HG03521 (cell line): Measurements from ENCODE around the gene ZDHHC11B.
"Not testable (repeated sequence)": the region's sequence is repeated elsewhere in the genome, so short reads cannot be mapped to it uniquely, and the experiment has no call there.

ENCODE experiments used
- ATAC-seq: cut with Tn5 transposase; IDR thresholded peaks from one replicate; pipeline ENCODE4 v1.9.1; 2021; ENCODE audit warnings: mild to moderate bottlenecking, moderate library complexity; ENCODE audit not compliant: unreplicated experiment

The ZDHHC11B gene

DNA sequence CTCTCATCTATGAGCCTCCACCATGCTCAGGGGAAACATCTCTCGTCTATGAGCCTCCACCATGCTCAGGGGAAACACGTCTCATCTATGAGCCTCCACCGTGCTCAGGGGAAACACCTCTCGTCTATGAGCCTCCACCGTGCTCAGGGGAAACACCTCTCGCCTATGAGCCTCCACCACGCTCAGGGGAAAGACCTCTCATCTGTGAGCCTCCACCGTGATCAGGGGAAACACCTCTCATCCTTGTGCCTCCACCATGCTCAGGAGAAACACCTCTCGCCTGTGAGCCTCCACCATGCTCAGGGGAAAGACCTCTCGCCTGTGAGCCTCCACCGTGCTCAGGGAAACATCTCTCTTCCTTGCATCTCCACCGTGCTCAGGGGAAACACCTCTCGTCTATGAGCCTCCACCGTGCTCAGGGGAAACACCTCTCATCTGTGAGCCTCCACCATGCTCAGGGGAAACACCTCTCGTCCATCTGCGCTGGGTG lies 30.3 kb downstream of the ZDHHC11B start:
- not testable (repeated sequence) for ATAC-seq

- not testable (repeated sequence) for ATAC-seq
These were observed 30.9 kb downstream of the ZDHHC11B start for GRCh38 chr5:753567-754142.

DNA sequence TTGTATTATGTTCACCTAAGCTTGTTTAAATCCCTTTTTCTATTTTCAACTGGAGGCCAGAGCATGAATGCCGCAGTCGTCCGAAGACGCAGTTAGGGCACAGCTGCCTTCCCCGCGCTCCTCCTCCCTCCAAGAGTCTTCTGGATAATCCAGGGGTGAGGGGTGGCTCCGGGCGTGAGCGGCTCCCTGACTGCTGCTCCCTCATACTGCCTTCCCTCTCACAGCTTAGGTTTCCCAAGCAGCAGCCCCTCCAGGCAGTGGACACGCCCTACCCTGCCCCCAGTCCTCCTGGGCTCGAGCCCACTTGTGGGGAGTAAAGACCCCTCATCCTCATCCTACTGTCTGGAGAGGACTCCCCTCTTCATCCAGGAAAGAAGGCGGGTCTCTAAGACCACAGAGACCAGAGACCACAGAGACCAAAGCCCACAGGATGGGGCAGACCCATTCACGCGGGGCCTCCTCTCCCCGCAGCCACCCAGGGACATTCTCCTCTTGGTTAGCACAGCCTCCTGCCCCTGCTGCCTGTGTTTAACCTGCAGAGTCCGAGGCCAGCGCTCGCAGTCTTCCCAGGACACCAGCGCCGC lies 31.9 kb downstream of the ZDHHC11B start:
- not testable (repeated sequence) for ATAC-seq

GRCh38 chr5:751992-752391 lies 32.5 kb downstream of the ZDHHC11B start:
- not testable (repeated sequence) for ATAC-seq

DNA sequence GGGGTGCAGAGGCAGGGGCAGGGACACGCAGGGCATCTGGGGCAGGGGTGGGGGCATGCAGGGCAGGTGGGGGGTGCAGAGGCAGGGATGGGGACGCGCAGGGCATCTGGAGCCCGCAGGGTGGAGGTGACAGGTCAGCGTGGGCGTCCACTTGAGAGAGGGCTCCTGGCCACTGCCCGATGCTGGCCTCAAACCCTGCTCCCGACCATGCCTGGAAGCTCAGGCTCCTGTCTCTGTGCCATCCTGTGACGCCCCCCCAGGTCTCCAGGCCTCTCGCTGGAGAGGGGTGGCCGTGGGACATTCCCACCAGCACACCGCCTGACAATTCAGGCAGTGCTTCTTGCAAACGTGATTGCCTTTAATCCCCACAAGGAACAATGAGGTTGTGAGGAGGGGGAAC lies 33.0 kb downstream of the ZDHHC11B start:
- no peak for ATAC-seq

DNA sequence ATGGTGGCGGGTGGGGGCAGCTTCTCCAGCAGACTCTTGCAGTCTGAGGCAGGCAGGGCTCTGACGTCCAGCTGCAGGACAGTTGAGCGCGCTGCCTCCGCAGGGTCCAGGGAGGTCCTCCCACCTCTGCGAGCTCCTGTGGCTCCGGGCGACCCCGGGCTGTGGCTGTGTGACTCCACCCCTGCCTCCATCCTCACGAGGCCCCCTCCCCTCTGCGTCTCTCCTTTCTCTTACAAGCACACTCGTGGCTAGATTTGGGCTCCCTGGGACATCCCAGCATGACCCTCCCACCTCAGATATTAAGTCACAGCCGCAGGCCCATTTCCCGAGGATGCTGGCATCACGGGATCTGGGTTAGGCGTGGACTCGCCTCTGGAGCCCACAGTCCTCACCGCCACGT lies 34.3 kb downstream of the ZDHHC11B start:
- ATAC-seq: not testable (repeated sequence)

DNA sequence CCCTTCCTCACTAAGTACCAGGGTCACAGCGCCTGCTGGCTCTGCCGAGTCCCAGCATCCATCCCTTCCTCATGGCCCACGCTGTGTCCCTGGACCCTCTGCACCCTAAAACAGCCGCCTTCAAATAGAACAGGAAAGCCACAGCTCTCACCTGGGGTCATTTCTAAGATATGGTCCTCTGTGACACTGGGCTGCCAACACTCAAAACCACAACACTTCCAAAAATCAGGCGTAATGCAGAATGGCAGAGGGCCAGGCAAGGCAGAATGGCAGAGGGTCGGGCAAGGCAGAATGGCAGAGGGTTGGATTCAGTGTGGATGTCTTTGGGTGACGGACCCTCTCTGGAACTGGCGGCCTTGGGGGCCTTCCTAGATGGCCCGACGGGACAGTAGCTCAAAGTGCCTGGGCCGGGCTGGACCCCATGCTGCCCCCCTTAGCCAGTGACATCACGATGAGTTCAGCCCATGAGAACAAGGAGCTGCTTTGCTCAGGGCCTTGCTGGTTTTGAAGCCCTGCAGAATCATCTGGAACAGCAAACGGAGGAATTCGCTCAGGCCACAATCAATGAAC lies 35.3 kb downstream of the ZDHHC11B start:
- no peak for ATAC-seq

DNA sequence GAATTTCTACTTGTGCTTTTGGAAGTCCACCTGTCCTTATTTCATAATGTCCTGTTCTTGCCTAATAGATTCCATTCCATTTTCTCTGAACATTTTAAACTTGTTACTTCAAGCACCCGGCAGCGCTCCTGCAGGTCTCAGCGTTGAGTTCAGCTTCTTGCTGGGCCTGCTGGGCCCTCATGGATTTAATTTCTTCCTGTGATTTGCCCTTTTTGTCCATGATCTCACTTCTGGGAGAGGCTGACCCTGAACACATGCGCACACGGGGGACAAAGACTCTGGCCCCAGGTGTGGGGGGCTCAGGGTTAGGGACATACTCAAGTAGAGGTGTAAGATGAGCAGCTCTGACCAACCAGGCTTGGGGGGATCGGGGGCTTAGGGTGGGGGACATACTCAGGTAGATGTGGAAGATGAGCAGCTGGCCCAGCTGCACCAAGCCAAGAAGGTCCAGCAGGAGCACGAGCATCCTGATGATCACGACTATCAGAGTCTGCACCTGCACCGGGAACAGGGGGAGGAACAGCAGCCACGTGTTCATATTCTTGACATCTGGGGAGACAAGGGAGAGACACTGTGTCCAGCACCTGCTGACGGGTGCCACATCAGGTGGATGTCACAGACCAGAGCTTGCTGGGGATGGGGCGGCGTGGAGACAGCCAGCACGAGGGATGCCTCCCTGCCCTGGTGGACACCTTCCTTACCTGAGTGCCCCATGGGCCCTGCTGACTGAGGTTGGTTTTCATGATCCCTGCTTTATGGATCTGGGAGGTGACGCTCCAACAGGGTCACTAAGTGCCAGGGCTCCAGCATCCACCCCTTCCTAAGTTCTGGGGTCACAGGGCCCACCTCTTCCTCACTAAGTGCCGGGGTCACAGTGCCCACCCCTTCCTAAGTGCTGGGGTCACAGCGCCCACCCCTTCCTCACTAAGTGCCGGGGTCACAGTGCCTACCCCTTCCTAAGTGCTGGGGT lies 36.2 kb downstream of the ZDHHC11B start:
- ATAC-seq: not testable (repeated sequence)

GRCh38 chr5:747303-747844 lies 37.2 kb downstream of the ZDHHC11B start:
- ATAC-seq: not testable (repeated sequence)

DNA sequence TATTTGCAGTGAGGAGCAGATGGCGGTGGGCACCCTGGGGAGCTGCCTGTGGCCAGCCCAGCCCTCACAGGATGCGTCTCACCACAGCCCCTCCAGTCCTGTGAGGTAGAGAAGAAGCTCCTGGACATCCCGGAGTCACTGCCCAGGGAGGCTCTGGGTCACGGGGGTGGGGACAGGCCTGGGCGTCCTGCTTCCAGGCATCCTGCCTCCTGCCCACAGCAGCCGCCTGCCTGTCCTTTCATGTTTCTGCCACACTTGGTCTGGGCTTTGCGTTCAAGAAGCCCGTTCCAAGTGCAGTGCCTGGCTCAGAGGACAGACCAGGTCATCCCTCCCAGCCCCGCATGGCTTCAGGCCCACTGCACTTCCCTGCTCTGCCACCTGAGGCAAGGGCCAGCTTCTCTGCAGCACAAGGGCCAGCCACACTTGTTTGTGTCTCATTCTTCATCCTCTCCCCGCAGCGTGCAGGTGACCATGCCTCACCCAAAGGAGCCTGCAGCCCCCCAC lies 38.2 kb downstream of the ZDHHC11B start:
- ATAC-seq: no peak

GRCh38 chr5:745272-746142 lies 39.0 kb downstream of the ZDHHC11B start:
- ATAC-seq: not testable (repeated sequence)

- ATAC-seq: not testable (repeated sequence)
These were observed 40.7 kb downstream of the ZDHHC11B start for GRCh38 chr5:743696-744404.

DNA sequence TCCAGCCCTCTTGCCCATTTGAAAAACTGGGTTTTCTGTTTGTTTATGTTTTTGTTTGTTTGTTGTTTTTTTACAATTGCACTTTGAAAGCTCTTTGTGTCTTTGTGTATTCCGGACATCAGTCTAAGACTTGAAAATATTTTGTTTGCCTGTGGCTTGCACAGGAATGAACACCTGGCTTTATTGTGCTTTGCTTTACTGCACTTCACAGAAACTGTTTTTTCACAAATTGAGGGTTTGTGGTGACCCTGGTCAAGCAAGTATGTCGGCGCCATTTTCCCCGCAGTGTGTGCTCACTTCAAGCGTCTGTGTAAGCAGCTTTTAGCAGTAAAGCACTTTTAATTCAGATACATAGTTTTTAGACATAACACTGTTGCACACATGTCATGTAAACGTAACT lies 42.3 kb downstream of the ZDHHC11B start:
- ATAC-seq: not testable (repeated sequence)

DNA sequence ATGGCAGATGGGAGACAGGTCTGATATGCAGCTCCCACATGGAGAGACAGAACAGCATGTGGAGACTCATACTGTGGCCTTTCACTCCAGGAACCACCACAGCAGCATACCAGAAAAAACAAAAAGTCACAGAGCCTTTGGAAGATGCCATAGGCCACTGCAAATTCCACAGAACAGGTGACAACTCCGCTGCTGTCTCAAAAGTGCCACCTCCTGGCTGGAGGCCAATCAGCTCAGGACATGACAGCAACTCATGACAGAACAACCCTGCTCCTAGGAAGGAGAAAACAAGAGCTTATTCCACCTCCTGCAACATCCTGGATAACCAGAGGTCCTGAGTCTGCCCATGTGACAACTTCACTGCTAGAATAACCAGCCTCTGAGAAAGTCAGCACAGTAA lies 50.4 kb downstream of the ZDHHC11B start:
- ATAC-seq: not testable (repeated sequence)

DNA sequence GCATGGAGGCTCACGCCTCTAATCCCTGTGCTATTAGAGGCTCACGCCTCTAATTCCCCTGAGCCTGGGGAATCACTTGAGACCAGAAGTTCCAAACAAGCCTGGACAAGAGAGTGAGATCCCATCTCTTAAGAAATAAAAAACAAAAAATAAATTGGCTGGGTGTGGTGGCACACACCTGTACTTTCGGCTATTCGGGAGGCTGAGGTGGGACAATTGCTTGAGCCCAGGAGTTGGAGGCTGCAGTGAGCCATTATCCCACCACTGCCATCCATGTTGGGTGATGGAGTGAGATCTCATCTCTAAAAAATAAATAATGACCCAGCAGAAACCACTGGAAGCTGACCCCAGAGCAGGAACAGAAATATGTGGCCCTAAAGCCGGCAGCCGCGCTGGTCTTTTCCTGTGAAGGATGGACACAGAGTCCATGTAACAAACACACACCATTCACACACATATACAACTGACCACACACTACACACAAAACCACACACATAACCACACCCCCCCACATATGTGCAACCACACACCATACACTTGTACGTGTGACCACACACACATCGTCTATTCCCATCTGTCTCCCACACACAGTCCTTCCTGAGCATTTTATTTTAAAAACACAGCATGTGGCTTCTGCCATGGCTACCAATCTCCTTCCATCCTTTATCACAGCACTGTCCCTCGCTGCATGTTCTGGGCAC lies 51.6 kb downstream of the ZDHHC11B start:
- ATAC-seq: not testable (repeated sequence)

- not testable (repeated sequence) for ATAC-seq
These were observed 55.3 kb downstream of the ZDHHC11B start for GRCh38 chr5:729225-729624.

DNA sequence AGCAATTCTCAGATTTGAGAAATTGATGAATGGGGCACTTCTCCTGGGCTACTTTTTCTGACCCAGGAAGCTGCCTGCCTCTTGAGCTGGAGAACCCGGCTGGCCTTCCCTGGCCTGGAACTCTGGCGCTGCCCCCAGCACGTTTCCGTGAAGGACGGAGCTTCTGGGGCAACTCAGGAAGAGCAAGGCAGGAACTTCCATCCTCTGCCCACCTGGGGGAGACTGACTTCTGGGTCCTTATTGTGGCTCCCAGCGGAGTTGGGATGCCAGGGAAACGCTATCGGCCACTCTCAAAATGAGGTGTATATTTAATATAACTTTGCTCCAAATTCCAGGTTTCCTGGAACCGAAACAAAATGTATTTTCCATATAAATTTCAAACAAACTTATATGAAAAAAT lies 57.4 kb downstream of the ZDHHC11B start:
- not testable (repeated sequence) for ATAC-seq

GRCh38 chr5:723865-724264 lies 60.7 kb downstream of the ZDHHC11B start:
- not testable (repeated sequence) for ATAC-seq
